ENCODE results near the gene PREX1. TPM values are rescaled to one million over a fixed set of nuclear protein-coding genes. Genes with fewer than 3 reads are reported as not detected.
A peak's percentile ranks its signal among the peaks of the same experiment; 100 is the strongest.

Gene PREX1
- total and polyA plus RNA-seq, 2 of the 4 experiments (the other 2 are of a cell fraction) = 0.67 to 0.72 TPM

- BruUV-seq (replicated peaks) = no TSS peak
- intact Hi-C loops (cut with micrococcal nuclease) = loop anchor here (5.0 kb wide), 1 partner anchor 54 kb away; no protein-coding TSS in a partner anchor
- POLR2A ChIA-PET (ENCODE audit: unreplicated experiment) = no interaction called here
Measured at GRCh38 chr20:48843057-48843806, 15.4 kb upstream of the PREX1 start.

More at GRCh38 chr20:48843057-48843806, 15.4 kb upstream of the PREX1 start:
- Histone ChIP-seq H3K9me1 (ENCODE audit: insufficient read depth, low read length) (0 out of 2 replicates have a peak, but pooled peaks cover 4% of the 10 kb centered on the region), H2BK5ac (ENCODE audit: low read depth, low read length, poor library complexity, severe bottlenecking) (no peak overlapping the region), H3K4me2 (ENCODE audit: low read depth, low read length) (no peak overlapping the region), H3K18ac (ENCODE audit: low read depth, low read length) (no peak overlapping the region), H3K9ac (ENCODE audit: low read depth, low read length) (no peak overlapping the region), H3K23ac (ENCODE audit: low read depth, low read length) (no peak overlapping the region), H2AK9ac (replicated peaks; ENCODE audit: low read depth, low read length, poor library complexity) (no peak overlapping the region), H3K27me3 (ENCODE audit: control insufficient read depth, insufficient read depth, low read length) (no peaks in the 10 kb centered on the region), H4K5ac (ENCODE audit: low read depth, low read length) (no peak overlapping the region), H3K4me3 (ENCODE audit: insufficient read depth, low read depth, low read length) (no peak overlapping the region), H3K4me1 (ENCODE audit: control insufficient read depth, insufficient read depth, low read length) (peaks cover 3% of the 10 kb centered on the region), H2BK120ac (ENCODE audit: low read depth, low read length) (no peak overlapping the region), H3K9me3 (ENCODE audit: control insufficient read depth, insufficient read depth, low read length) (no peaks in the 10 kb centered on the region), H3K36me3 (ENCODE audit: control insufficient read depth, insufficient read depth, low read length) (no peaks in the 10 kb centered on the region), H2AK5ac (ENCODE audit: low read depth, low read length) (no peak overlapping the region), H4K20me1 (ENCODE audit: insufficient read depth, low read length) (no peaks in the 10 kb centered on the region), H3K4ac (ENCODE audit: low read depth, low read length) (no peak overlapping the region), H3K56ac (ENCODE audit: extremely low read depth, insufficient read depth, low read length) (no peak overlapping the region), H3K14ac (replicated peaks; ENCODE audit: low read depth, low read length) (no peak overlapping the region), H3K79me1 (ENCODE audit: low read depth in 1 of 2, low read length in 2 of 2) (no peaks in the 10 kb centered on the region), H3K27ac (ENCODE audit: insufficient read depth, low read length) (no peak overlapping the region), H2BK20ac (ENCODE audit: low read depth, low read length) (no peak overlapping the region), H4K8ac (ENCODE audit: low read depth in 2 of 2, low read length in 2 of 2) (no peak overlapping the region), H4K91ac (ENCODE audit: insufficient read depth, low read depth, low read length) (no peak overlapping the region), H2AFZ (replicated peaks; ENCODE audit: low read length, poor library complexity) (no peak overlapping the region), H2BK15ac (ENCODE audit: low read depth, low read length) (no peak overlapping the region)
- CTCF ChIA-PET = no interaction called here
- DNase-seq (no peak), ATAC-seq (ENCODE audit: low read depth) (no peak)
- TF ChIP-seq USF2 (IDR thresholded peaks at IDR 0.05; ENCODE audit: low read depth, low read length) (peak; percentile 29; the same call in 1 of the 2 replicates), NFE2L2 (IDR thresholded peaks at IDR 0.05; ENCODE audit: low read depth, low read length) (no peak)
- WGBS, 2 experiments (ENCODE audit: extremely low coverage in 2 of 2, insufficient read length in 1 of 2) = 100% methylated on average over 1 of the region's 6 CpGs; no CpG with 5 or more reads in 1 of the 2 experiments
- dilution Hi-C loops (cut with HindIII; ENCODE audit: low sequenced_read_pairs, unreplicated experiment) (no loop called here), in situ Hi-C loops (cut with MboI; ENCODE audit: low sequenced_read_pairs) (no loop called here)
